HFFc6 (cell line): ENCODE results near the gene YBEY. TPM values are rescaled to one million over a fixed set of nuclear protein-coding genes. Genes with fewer than 3 reads are reported as not detected.
A peak's percentile ranks its signal among the peaks of the same experiment; 100 is the strongest.

Experiments
- DNase-seq: peaks from one replicate; pipeline ENCODE4 v3.0.0-alpha.2; 2018
- H3K27ac Mint-ChIP-seq: 2 replicates; pipeline ENCODE4 v1.8.0; 2020; ENCODE audit warnings: mild to moderate bottlenecking, mixed read lengths
- H3K27me3 Mint-ChIP-seq: 2 replicates; pipeline ENCODE4 v1.8.0; 2021; ENCODE audit warnings: mild to moderate bottlenecking, moderate library complexity, mixed read lengths; ENCODE audit not compliant: insufficient read depth
- H3K36me3 Mint-ChIP-seq: 2 replicates; pipeline ENCODE4 v1.8.0; 2021; ENCODE audit warnings: low read depth, mixed read lengths
- H3K4me1 Mint-ChIP-seq: 2 replicates; pipeline ENCODE4 v1.8.0; 2020; ENCODE audit warnings: low read depth, mixed read lengths
- H3K4me3 Mint-ChIP-seq: 2 replicates; pipeline ENCODE4 v1.8.0; 2020; ENCODE audit warnings: mild to moderate bottlenecking, moderate library complexity, mixed read lengths
- H3K9me3 Mint-ChIP-seq: 2 replicates; pipeline ENCODE4 v1.8.0; 2020; ENCODE audit warnings: mild to moderate bottlenecking, mixed read lengths
- total RNA-seq, 6 experiments: library from RNA; stranded (reverse); fragmentation: NEBNext Ultra II Directional; extraction: Animal tissue kit (Norgen Biotek cat#: 25700); gene quantifications; 2 replicates in 1 of 6; 3 replicates in 5 of 6; pipeline ENCODE4 v1.2.3, GENCODE V29; 2021
- TF ChIP-seq, protein P1 (sequence below): fragments of 200-600 bp; sonication (generic); IDR thresholded peaks from 2 replicates; pipeline ENCODE4 v1.5.0; 2021; ENCODE audit warnings: antibody characterized with exemption, mild to moderate bottlenecking

The YBEY gene
- total RNA-seq, 6 experiments from 2014 or later = 12.5 to 16.0 (median 15.5) TPM

- no peak for DNase-seq
- no peak overlapping the region for H3K27ac Mint-ChIP-seq
- peaks cover 39% of the 10 kb centered on the region for H3K36me3 Mint-ChIP-seq
- TF ChIP-seq, protein P1, sequence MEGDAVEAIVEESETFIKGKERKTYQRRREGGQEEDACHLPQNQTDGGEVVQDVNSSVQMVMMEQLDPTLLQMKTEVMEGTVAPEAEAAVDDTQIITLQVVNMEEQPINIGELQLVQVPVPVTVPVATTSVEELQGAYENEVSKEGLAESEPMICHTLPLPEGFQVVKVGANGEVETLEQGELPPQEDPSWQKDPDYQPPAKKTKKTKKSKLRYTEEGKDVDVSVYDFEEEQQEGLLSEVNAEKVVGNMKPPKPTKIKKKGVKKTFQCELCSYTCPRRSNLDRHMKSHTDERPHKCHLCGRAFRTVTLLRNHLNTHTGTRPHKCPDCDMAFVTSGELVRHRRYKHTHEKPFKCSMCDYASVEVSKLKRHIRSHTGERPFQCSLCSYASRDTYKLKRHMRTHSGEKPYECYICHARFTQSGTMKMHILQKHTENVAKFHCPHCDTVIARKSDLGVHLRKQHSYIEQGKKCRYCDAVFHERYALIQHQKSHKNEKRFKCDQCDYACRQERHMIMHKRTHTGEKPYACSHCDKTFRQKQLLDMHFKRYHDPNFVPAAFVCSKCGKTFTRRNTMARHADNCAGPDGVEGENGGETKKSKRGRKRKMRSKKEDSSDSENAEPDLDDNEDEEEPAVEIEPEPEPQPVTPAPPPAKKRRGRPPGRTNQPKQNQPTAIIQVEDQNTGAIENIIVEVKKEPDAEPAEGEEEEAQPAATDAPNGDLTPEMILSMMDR = no peak
- H3K9me3 Mint-ChIP-seq = no peaks in the 10 kb centered on the region
- no peaks in the 10 kb centered on the region for H3K4me1 Mint-ChIP-seq
- H3K4me3 Mint-ChIP-seq = no peak overlapping the region
- peaks cover 3% of the 10 kb centered on the region; the same call in 1 of the 2 replicates for H3K27me3 Mint-ChIP-seq
Measured at GRCh38 chr21:46243960-46244361, 42.2 kb upstream of the YBEY start.

DNA sequence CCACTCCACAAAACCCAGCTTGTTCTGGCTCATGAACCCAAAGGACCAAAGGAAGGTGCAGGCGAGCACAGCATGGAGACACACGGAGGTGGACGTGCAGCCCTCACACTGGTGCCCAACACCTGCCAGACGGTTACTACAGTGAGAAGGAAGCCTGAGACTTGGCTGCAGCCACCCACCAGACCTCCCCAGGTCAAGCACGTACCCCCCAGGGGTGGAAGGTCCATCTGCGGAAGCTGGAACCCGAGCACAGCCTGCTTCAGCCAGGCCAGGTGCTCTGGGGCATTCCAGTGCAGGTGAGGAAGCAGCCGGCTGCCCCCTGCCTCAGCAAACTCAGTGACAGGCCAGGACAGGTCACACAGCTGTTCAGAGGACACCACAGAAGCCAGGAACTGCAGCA is 41.5 kb upstream of the YBEY start:
- H3K27ac Mint-ChIP-seq = no peak overlapping the region
- no peak for DNase-seq
- TF ChIP-seq, protein P1 = no peak
- H3K4me3 Mint-ChIP-seq = no peak overlapping the region
- H3K9me3 Mint-ChIP-seq = no peaks in the 10 kb centered on the region
- H3K27me3 Mint-ChIP-seq = peaks cover 3% of the 10 kb centered on the region; the same call in 1 of the 2 replicates
- peaks cover 33% of the 10 kb centered on the region for H3K36me3 Mint-ChIP-seq
- no peaks in the 10 kb centered on the region for H3K4me1 Mint-ChIP-seq

DNA sequence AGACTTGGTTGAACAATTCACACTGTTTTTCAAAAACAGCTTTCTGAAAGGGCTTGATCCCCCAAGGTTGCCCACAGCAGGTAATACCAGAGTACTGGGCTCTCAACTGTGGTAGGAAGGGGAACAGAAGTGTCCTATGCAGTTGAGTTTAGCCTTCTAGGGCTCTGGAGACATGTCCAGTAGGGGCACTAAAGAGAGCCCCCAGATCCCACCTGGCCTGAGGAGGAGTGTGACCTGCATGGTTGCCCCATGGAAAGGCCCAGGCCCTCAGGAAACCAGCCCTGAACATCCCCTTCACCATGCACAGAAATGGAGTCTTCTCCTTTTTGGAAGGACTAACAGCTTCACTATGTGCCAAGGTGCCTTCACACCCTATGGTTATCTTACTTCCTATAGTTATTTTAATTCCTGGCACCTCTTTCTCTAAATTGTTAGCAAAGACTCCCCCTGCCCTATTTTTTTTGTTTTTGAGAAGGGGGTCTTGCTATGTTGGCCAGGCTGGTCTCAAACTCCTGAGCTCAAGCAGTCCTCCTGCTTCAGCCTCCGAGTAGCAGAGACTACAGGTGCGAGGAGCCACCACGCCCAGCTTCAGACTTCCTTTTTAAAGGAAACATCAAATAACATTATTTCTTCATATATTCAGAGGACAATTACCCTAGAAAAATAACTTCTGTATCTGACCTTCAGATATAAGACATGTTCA is 40.8 kb upstream of the YBEY start:
- TF ChIP-seq, protein P1 = no peak
- Mint-ChIP-seq H3K9me3 (no peaks in the 10 kb centered on the region), H3K27ac (no peak overlapping the region), H3K36me3 (peaks cover 35% of the 10 kb centered on the region), H3K4me3 (no peak overlapping the region), H3K27me3 (peaks cover 3% of the 10 kb centered on the region; the same call in 1 of the 2 replicates), H3K4me1 (no peaks in the 10 kb centered on the region)
- DNase-seq = no peak

GRCh38 chr21:46246345-46246744 is 39.8 kb upstream of the YBEY start:
- Mint-ChIP-seq H3K27ac (peak overlapping the region; percentile 42; the same call in 1 of the 2 replicates), H3K4me1 (peaks cover 6% of the 10 kb centered on the region; the same call in 1 of the 2 replicates), H3K36me3 (peaks cover 41% of the 10 kb centered on the region), H3K27me3 (peaks cover 3% of the 10 kb centered on the region; the same call in 1 of the 2 replicates), H3K4me3 (no peak overlapping the region), H3K9me3 (no peaks in the 10 kb centered on the region)
- DNase-seq = no peak
- TF ChIP-seq, protein P1 = no peak; the same call in 1 of the 2 replicates

DNA sequence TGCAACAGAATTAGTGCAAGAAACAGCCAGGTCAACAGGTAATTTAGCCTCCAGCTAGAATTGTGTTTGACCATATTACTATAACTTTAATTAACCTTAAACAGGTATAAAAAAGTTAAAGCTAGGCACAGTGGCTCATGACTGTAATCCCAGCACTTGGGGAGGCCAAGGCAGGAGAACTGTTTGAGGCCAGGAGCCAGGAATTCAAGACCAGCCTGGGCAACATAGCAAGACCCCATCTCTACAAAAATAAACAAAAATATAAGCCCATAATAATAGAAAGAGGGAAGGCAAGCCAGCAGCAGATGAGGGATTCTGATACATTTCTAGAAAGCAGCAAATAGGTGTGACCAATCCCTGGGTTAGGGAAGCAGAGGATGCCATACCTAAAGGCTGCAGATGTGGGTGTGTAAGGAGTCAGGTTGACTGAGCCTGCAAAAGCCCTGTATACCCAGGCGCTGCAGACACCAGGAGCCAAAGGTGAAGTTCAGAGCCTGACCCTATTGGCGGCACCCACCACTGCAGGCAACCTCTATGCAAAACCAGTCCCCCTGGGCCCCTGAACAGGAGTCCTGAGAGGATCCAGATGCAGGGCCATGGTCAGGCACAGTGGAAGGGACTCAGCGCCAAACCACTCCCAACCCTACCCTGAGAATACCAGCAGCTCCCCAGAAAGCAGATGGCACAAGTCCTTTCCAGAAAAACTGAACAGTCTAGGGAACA is 38.3 kb upstream of the YBEY start:
- H3K4me1 Mint-ChIP-seq = peaks cover 6% of the 10 kb centered on the region; the same call in 1 of the 2 replicates
- H3K4me3 Mint-ChIP-seq = no peak overlapping the region
- H3K27me3 Mint-ChIP-seq = peaks cover 3% of the 10 kb centered on the region; the same call in 1 of the 2 replicates
- H3K9me3 Mint-ChIP-seq = no peaks in the 10 kb centered on the region
- no peak for DNase-seq
- TF ChIP-seq, protein P1 = no peak
- H3K27ac Mint-ChIP-seq = no peak overlapping the region
- peaks cover 42% of the 10 kb centered on the region for H3K36me3 Mint-ChIP-seq
